H1 (cell line): ENCODE measurements around the gene KLF12. TPM values are rescaled to one million over a fixed set of nuclear protein-coding genes. Genes with fewer than 3 reads are reported as not detected.

Source experiments
- EP300 ChIP-seq, 2 experiments: IDR thresholded peaks; 1 replicate in 1 of 2; 2 replicates in 1 of 2; pipeline ENCODE4 v1.6.1; 2011 to 2012; ENCODE audit warnings: low read depth in 2 of 2, low read length in 2 of 2, mild to moderate bottlenecking in 2 of 2, borderline replicate concordance in 1 of 2, inconsistent platforms in 1 of 2, moderate library complexity in 1 of 2
- FOSL1 ChIP-seq: IDR thresholded peaks from 2 replicates; pipeline ENCODE4 v1.6.1; 2011; ENCODE audit warnings: mild to moderate bottlenecking, low read depth, low read length, moderate library complexity; ENCODE audit not compliant: insufficient read depth
- NRF1 ChIP-seq: IDR thresholded peaks from 2 replicates; pipeline ENCODE4 v1.6.1; 2011; ENCODE audit warnings: mild to moderate bottlenecking, low read depth, low read length, improper control_type of control experiment
- polyA plus RNA-seq, 7 experiments: library from polyadenylated mRNA; depleted of rRNA in 3 of 7; stranded (reverse) in 5 of 7; unstranded in 2 of 7; fragments of >200 nt in 5 of 7; fragments of 200-250 nt in 2 of 7; gene quantifications; 1 replicate in 5 of 7; 2 replicates in 1 of 7; 4 replicates in 1 of 7; pipeline versions ENCODE4 v1.2.1 to v1.2.3, GENCODE V29; 2011 to 2013; ENCODE audit warnings: missing spikeins in 2 of 7, mixed read lengths in 2 of 7
- total RNA-seq: library from RNA; stranded (reverse); fragmentation: NEBNext Ultra II Directional; extraction: Animal tissue kit (Norgen Biotek cat#: 25700); gene quantifications from 2 replicates; pipeline ENCODE4 v1.2.1, GENCODE V29; 2021

The KLF12 gene
- total and polyA plus RNA-seq, 2 of the 8 experiments (the other 6 are each of a cell fraction or from before 2014, with no cell fraction given), result 6.6 to 12.1 TPM

DNA sequence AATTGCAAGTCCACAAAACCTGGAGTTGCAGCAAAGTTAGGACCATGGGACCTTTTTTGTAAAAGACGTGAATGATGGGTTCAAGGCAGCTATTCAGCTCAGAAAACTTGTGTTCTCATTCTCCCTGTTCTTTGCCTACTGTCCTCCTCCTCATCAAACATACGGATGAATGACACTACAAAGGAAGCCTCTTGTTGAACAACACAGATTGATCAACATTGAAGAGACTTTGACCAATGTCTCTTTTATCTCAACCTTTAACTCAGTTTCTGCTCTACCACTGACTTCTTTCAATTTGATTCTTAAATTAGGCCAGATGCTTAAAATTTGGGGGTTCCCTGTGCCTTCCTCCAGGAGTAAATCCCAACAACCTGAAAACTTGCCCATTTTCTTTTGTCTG is 27.9 kb upstream of the KLF12 start (continued):
- TF ChIP-seq EP300 (IDR thresholded peaks at IDR 0.05; ENCODE audit: borderline replicate concordance in 1 of 2, low read depth in 2 of 2, low read length in 2 of 2) (no peak), FOSL1 (no peak), NRF1 (no peak)
